ENCODE results near the gene DNAH17. TPM values are rescaled to one million over a fixed set of nuclear protein-coding genes. Genes with fewer than 3 reads are reported as not detected.
A peak's percentile ranks its signal among the peaks of the same experiment; 100 is the strongest.

Gene DNAH17
- polyA plus RNA-seq, 1 of the 3 experiments (the other 2 are of a cell fraction): not detected

GRCh38 chr17:78378225-78379130, 198.7 kb downstream of the DNAH17 start, which contains the start of gene PGS1 (continued):
- TF ChIP-seq TAF1 (IDR thresholded peaks at IDR 0.05; ENCODE audit: borderline replicate concordance, low read depth, low read length): peak; percentile 94
- peak; percentile 54 for TF ChIP-seq CHD2 (IDR thresholded peaks at IDR 0.05; ENCODE audit: low read length, partially characterized antibody)
- TF ChIP-seq, protein P1, sequence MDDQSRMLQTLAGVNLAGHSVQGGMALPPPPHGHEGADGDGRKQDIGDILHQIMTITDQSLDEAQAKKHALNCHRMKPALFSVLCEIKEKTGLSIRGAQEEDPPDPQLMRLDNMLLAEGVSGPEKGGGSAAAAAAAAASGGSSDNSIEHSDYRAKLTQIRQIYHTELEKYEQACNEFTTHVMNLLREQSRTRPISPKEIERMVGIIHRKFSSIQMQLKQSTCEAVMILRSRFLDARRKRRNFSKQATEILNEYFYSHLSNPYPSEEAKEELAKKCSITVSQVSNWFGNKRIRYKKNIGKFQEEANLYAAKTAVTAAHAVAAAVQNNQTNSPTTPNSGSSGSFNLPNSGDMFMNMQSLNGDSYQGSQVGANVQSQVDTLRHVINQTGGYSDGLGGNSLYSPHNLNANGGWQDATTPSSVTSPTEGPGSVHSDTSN (IDR thresholded peaks at IDR 0.05): 0 out of 2 replicates have a peak, but pooled peaks have one; percentile 4
- TF ChIP-seq SIN3A (IDR thresholded peaks at IDR 0.05; ENCODE audit: borderline replicate concordance, low read depth, low read length): peak; percentile 95; the same call in 1 of the 2 replicates
- TF ChIP-seq, protein P2, sequence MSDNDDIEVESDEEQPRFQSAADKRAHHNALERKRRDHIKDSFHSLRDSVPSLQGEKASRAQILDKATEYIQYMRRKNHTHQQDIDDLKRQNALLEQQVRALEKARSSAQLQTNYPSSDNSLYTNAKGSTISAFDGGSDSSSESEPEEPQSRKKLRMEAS (IDR thresholded peaks at IDR 0.05; ENCODE audit: low read depth): peak; percentile 84
- TF ChIP-seq RAD21 (IDR thresholded peaks at IDR 0.05; ENCODE audit: low read length): peak; percentile 3; the same call in 1 of the 2 replicates
- TF ChIP-seq YY1 (IDR thresholded peaks at IDR 0.05; ENCODE audit: low read depth): peak; percentile 93
- TF ChIP-seq TEAD4 (IDR thresholded peaks at IDR 0.05; ENCODE audit: borderline replicate concordance, insufficient read depth): 0 out of 2 replicates have a peak, but pooled peaks have one; percentile 34
- TF ChIP-seq SMC3 (IDR thresholded peaks at IDR 0.05; ENCODE audit: low read depth, low read length): no peak
- no peak for TF ChIP-seq RFX5 (IDR thresholded peaks at IDR 0.05; ENCODE audit: low read length)
- TF ChIP-seq MXI1 (IDR thresholded peaks at IDR 0.05; ENCODE audit: low read depth, low read length): peak; percentile 94

DNA sequence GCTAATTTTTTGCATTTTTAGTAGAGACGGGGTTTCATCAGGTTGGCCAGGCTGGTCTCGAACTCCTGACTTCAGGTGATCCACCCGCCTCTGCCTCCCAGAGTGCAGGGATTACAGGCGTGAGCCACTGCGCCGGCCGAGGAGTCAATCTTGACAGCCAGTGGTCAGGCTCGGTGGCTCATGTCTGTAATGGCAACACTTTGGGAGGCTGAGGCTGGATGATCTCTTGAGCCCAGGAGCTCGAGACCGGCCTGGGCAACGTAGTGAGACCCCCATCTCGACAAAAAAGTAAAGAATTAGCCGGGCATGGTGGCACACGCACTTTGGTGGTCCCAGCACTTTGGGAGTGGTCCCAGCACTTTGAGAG, 199.4 kb downstream of the DNAH17 start:
- CTCF ChIA-PET: interaction anchor here (1.0 to 12.5 kb wide), 6 partner anchors 8 to 127 kb away, joined by 3 to 175 read pairs (median 8); partner anchors contain the start of gene SOCS3
- peaks cover 45% of the 10 kb centered on the region for H3F3A ChIP-seq (replicated peaks; ENCODE audit: insufficient read depth)
- 42% methylated on average over 14 of the region's 14 CpGs for WGBS (ENCODE audit: low lambda C conversion rate)
- DNase-seq: no peak
- H3K79me2 ChIP-seq (ENCODE audit: insufficient read depth): peaks cover 49% of the 10 kb centered on the region
- H3K9ac ChIP-seq: peak overlapping the region; percentile 89
- no peaks in the 10 kb centered on the region for H3K27me3 ChIP-seq (ENCODE audit: insufficient read depth)
- peak overlapping the region in 1 of 2 experiments; percentile 81; a peak in 3 of 4 replicates for H3K27ac ChIP-seq (ENCODE audit: low read depth in 2 of 2, low read length in 1 of 2)
- TF ChIP-seq FOXJ3 (CRISPR knock-in tag; IDR thresholded peaks at IDR 0.05): no peak
- TF ChIP-seq USF2 (IDR thresholded peaks at IDR 0.05; ENCODE audit: borderline replicate concordance, low read depth, low read length): no peak
- no peaks in the 10 kb centered on the region for H3K9me3 ChIP-seq
- POLR2A ChIA-PET: interaction anchor here (1.0 to 1.6 kb wide), 2 partner anchors 9 to 12 kb away, joined by 3 to 6 read pairs; no protein-coding TSS in a partner anchor
- peak overlapping the region; percentile 85 for H3K4me2 ChIP-seq
- H3K36me3 ChIP-seq (replicated peaks in 1 of 2; ENCODE audit: control insufficient read depth in 1 of 2, insufficient read depth in 2 of 2, low read length in 1 of 2): peaks cover 3 to 9% of the 10 kb centered on the region in 2 experiments
- H3K4me1 ChIP-seq (ENCODE audit: control insufficient read depth in 1 of 2, insufficient read depth in 2 of 2, low read depth in 1 of 2, low read length in 1 of 2): peaks cover 16 to 52% of the 10 kb centered on the region in 2 experiments
- H3K9me2 ChIP-seq: no peaks in the 10 kb centered on the region
- peaks cover 29% of the 10 kb centered on the region for H4K20me1 ChIP-seq (ENCODE audit: insufficient read depth)
- H3K4me3 ChIP-seq (ENCODE audit: low read depth in 2 of 2, low read length in 1 of 2): peak overlapping the region; percentile 87 to 88
- H2AFZ ChIP-seq (ENCODE audit: low read depth): peak overlapping the region; percentile 99

Data from SK-N-SH (cell line).